Coronary artery (tissue), 2 donors: ENCODE measurements around the gene AUTS2.

Experiments
- DNase-seq: peaks from one replicate; pipeline ENCODE4 v3.0.0-alpha.2; 2017; ENCODE audit warnings: low spot score
- H3K27ac ChIP-seq, 2 donors: fragments of 200-600 bp; sonication (generic); one replicate each; pipeline ENCODE4 v1.5.1; 2016 to 2019
- H3K4me3 ChIP-seq: fragments of 200-600 bp; sonication (generic); 2 replicates; pipeline ENCODE4 v1.5.1; 2016; ENCODE audit warnings: mild to moderate bottlenecking, moderate library complexity
- CTCF ChIP-seq: fragments of 200-600 bp; sonication (generic); IDR thresholded peaks from one replicate; pipeline ENCODE4 v1.5.1; 2019; ENCODE audit warnings: antibody characterized with exemption

Gene AUTS2

GRCh38 chr7:70574970-70575799 is 976.9 kb downstream of the AUTS2 start:
- Histone ChIP-seq H3K27ac (no peak overlapping the region), H3K4me3 (no peak overlapping the region)
- TF ChIP-seq CTCF: no peak
- no peak for DNase-seq

GRCh38 chr7:70577078-70577477 is 978.8 kb downstream of the AUTS2 start:
- Histone ChIP-seq H3K4me3 (no peak overlapping the region), H3K27ac (no peak overlapping the region)
- no peak for TF ChIP-seq CTCF
- no peak for DNase-seq

- DNase-seq: no peak
- TF ChIP-seq CTCF: no peak
- H3K27ac ChIP-seq: no peak overlapping the region
- no peak overlapping the region for H3K4me3 ChIP-seq
These were observed 979.9 kb downstream of the AUTS2 start for GRCh38 chr7:70578131-70578530.

- Histone ChIP-seq H3K4me3 (no peak overlapping the region), H3K27ac (no peak overlapping the region)
- no peak for TF ChIP-seq CTCF
- no peak for DNase-seq
These were observed 981.3 kb downstream of the AUTS2 start for GRCh38 chr7:70579397-70580097.

GRCh38 chr7:70580161-70580560 is 981.9 kb downstream of the AUTS2 start:
- Histone ChIP-seq H3K4me3 (no peak overlapping the region), H3K27ac (no peak overlapping the region)
- TF ChIP-seq CTCF: no peak
- no peak for DNase-seq

GRCh38 chr7:70582927-70583895 is 984.9 kb downstream of the AUTS2 start:
- Histone ChIP-seq H3K27ac (no peak overlapping the region), H3K4me3 (no peak overlapping the region)
- no peak for TF ChIP-seq CTCF
- no peak for DNase-seq
